ENCODE results near the gene LNX2.

- TF ChIP-seq CTCF (IDR thresholded peaks at IDR 0.05) (no peak), EZH2 (IDR thresholded peaks at IDR 0.05; ENCODE audit: borderline replicate concordance, insufficient read depth, low read depth, low read length, poor library complexity, severe bottlenecking) (no peak)
Measured at GRCh38 chr13:27522847-27523246, 97.5 kb downstream of the LNX2 start.
